Activated B cell treated with CpG ODN at 0.5 μM for 24 hours (primary cell): ENCODE data around the gene SNAPC1. TPM values are rescaled to one million over a fixed set of nuclear protein-coding genes. Genes with fewer than 3 reads are reported as not detected.
"Not testable (repeated sequence)": the region's sequence is repeated elsewhere in the genome, so short reads cannot be mapped to it uniquely, and the experiment has no call there.

Source experiments
- ATAC-seq: fragments of 200-7000 bp; cut with Tn5 transposase; one replicate; pipeline ENCODE4 v1.10.0; 2021; ENCODE audit warnings: low read depth, mild to moderate bottlenecking, moderate library complexity
- CTCF ChIA-PET: fragments of 350-600 bp; sonication (Branson Sonifier 250); formaldehyde crosslinking; loops from one replicate; lab custom pipeline; 2021; ENCODE audit warnings: antibody characterized with exemption; lab: Charles Lee
- POLR2A ChIA-PET: fragments of 350-600 bp; sonication (Branson Sonifier 250); formaldehyde crosslinking; loops from one replicate; lab custom pipeline; 2021; ENCODE audit warnings: antibody characterized with exemption; lab: Charles Lee
- DNase-seq: peaks from one replicate; pipeline ENCODE4 v3.0.0; 2022
- H3K27ac Mint-ChIP-seq: one replicate; pipeline ENCODE4 v1.8.0; 2020; ENCODE audit warnings: mixed read lengths
- H3K27me3 Mint-ChIP-seq: one replicate; pipeline ENCODE4 v1.8.0; 2021; ENCODE audit warnings: mixed read lengths
- H3K36me3 Mint-ChIP-seq: one replicate; pipeline ENCODE4 v1.8.0; 2021; ENCODE audit warnings: low read depth, mixed read lengths
- H3K4me1 Mint-ChIP-seq: one replicate; pipeline ENCODE4 v1.8.0; 2021; ENCODE audit warnings: mixed read lengths
- H3K4me3 Mint-ChIP-seq: one replicate; pipeline ENCODE4 v1.8.0; 2020; ENCODE audit warnings: mild to moderate bottlenecking, mixed read lengths
- H3K9me3 Mint-ChIP-seq: one replicate; pipeline ENCODE4 v1.8.0; 2020; ENCODE audit warnings: mixed read lengths
- intact Hi-C: fragments of 100-400 bp; cut with micrococcal nuclease; formaldehyde crosslinking; loops from one replicate; pipeline ENCODE4 v1.15.1; 2024
- total RNA-seq: library from RNA; stranded (reverse); gene quantifications from 2 replicates; pipeline ENCODE4 v1.2.3, GENCODE V29; 2022
- TF ChIP-seq, protein P1 (sequence below): fragments of 200-600 bp; IDR thresholded peaks from one replicate; pipeline ENCODE4 v1.8.0; 2022; ENCODE audit warnings: antibody characterized with exemption, mild to moderate bottlenecking

SNAPC1 gene
- total RNA-seq, 1 donor from 2014 or later: 5.2 TPM

DNA sequence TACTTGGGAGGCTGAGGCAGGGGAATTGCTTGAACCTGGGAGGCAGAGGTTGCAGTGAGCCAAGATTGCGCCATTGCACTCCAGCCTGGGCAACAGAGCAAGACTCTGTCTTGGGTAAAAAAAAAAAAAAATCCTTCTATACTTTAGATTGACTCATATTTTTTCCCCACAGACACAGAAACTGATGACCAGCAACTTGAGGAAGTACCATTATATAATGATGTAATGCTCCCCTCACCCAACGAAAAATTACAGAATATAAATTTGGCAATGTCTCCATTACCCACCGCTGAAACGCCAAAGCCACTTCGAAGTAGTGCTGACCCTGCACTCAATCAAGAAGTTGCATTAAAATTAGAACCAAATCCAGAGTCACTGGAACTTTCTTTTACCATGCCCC lies 24.3 kb upstream of the SNAPC1 start:
- peak overlapping the region; percentile 76 for H3K27ac Mint-ChIP-seq
- H3K36me3 Mint-ChIP-seq: peaks cover 80% of the 10 kb centered on the region
- H3K9me3 Mint-ChIP-seq: no peaks in the 10 kb centered on the region
- TF ChIP-seq, protein P1, sequence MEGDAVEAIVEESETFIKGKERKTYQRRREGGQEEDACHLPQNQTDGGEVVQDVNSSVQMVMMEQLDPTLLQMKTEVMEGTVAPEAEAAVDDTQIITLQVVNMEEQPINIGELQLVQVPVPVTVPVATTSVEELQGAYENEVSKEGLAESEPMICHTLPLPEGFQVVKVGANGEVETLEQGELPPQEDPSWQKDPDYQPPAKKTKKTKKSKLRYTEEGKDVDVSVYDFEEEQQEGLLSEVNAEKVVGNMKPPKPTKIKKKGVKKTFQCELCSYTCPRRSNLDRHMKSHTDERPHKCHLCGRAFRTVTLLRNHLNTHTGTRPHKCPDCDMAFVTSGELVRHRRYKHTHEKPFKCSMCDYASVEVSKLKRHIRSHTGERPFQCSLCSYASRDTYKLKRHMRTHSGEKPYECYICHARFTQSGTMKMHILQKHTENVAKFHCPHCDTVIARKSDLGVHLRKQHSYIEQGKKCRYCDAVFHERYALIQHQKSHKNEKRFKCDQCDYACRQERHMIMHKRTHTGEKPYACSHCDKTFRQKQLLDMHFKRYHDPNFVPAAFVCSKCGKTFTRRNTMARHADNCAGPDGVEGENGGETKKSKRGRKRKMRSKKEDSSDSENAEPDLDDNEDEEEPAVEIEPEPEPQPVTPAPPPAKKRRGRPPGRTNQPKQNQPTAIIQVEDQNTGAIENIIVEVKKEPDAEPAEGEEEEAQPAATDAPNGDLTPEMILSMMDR: no peak
- CTCF ChIA-PET: no interaction called here
- no peak overlapping the region for H3K4me3 Mint-ChIP-seq
- ATAC-seq (no peak), DNase-seq (no peak)
- POLR2A ChIA-PET: interaction anchor here (0.6 to 1.1 kb wide), 3 partner anchors 14 to 263 kb away, joined by 3 to 8 read pairs (median 3); no protein-coding TSS in a partner anchor
- no peaks in the 10 kb centered on the region for H3K27me3 Mint-ChIP-seq
- H3K4me1 Mint-ChIP-seq: peaks cover 12% of the 10 kb centered on the region
- intact Hi-C loops: loop anchor here (2.0 kb wide), 1 partner anchor 15 kb away; no protein-coding TSS in a partner anchor

DNA sequence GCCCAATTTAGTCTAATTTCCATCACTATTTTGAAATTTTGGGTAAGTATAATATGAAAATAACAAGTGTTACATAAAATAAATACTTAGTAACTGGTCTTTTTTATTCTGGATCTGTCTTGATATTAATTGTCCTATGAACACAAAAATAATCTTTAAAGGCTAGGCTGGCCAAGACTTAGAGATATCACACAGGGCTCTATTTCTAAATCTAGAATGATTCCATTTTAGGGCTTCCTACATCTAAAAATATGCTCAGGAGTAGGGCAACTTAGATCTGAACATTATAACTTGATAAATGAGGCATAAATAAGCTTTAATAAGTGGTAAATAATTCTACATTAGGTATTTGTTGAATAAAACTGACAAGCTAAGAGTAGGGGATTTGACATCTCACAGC lies 23.1 kb upstream of the SNAPC1 start:
- H3K4me3 Mint-ChIP-seq: no peak overlapping the region
- no peak for ATAC-seq
- TF ChIP-seq, protein P1: no peak
- no peak for DNase-seq
- H3K36me3 Mint-ChIP-seq: peaks cover 81% of the 10 kb centered on the region
- H3K27me3 Mint-ChIP-seq: no peaks in the 10 kb centered on the region
- intact Hi-C loops: loop anchor here (2.0 kb wide), 1 partner anchor 16 kb away; no protein-coding TSS in a partner anchor
- ChIA-PET CTCF (interaction anchor here (1.0 kb wide), 1 partner anchor 264 kb away, joined by 3 read pairs; no protein-coding TSS in a partner anchor), POLR2A (interaction anchor here (1.8 kb wide), 1 partner anchor 23 kb away, joined by 8 read pairs; the partner anchor contains the start of gene SNAPC1)
- H3K27ac Mint-ChIP-seq: no peak overlapping the region
- peaks cover 12% of the 10 kb centered on the region for H3K4me1 Mint-ChIP-seq
- H3K9me3 Mint-ChIP-seq: no peaks in the 10 kb centered on the region

DNA sequence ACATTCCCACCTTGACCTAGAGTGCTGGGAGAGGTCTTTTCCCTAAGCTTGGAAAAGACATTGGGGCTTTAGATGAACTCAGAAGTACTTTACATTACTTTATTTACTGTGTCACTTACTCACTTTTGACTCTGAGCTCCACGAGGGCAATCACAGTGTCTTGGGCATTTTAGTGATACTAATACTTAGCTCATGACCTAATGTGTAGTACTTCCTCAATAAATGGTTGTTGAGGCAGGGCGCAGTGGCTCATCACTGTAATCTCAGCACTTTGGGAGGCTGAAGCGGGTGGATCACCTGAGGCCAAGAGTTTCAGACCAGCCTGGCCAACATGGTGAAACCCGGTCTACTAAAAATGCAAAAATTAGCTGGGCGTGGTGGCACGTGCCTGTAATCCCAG lies 19.8 kb upstream of the SNAPC1 start:
- ATAC-seq (no peak), DNase-seq (no peak)
- no peaks in the 10 kb centered on the region for H3K9me3 Mint-ChIP-seq
- H3K27ac Mint-ChIP-seq: no peak overlapping the region
- H3K4me1 Mint-ChIP-seq: peaks cover 9% of the 10 kb centered on the region
- H3K4me3 Mint-ChIP-seq: no peak overlapping the region
- CTCF ChIA-PET: interaction anchor here (0.6 to 2.1 kb wide), 4 partner anchors 13 to 272 kb away, joined by 3 to 6 read pairs (median 4); no protein-coding TSS in a partner anchor
- peaks cover 76% of the 10 kb centered on the region for H3K36me3 Mint-ChIP-seq
- H3K27me3 Mint-ChIP-seq: no peaks in the 10 kb centered on the region
- POLR2A ChIA-PET: interaction anchor here (0.7 to 1.5 kb wide), 2 partner anchors 46 to 47 kb away, joined by 3 to 4 read pairs; partner anchors contain the start of gene HIF1A
- TF ChIP-seq, protein P1: no peak
- intact Hi-C loops: no loop called here

DNA sequence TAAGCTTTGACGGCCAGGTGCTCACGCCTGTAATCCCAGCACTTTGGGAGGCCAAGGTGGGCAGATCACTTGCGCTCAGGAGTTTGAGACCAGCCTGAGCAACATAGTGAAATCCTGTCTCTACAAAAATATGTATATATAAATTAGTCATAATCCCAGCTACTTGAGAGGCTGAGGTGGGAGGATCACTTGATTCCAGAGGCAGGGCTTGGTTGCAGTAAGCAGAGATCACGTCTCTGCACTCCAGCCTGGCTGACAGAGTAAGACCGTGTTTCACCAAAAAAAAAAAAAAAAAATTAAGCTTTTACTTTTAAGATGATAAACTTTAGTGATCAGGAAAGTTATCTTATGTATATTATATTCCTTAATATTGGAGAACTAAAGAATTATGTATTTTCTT lies 18.0 kb upstream of the SNAPC1 start:
- ATAC-seq (no peak), DNase-seq (no peak)
- Mint-ChIP-seq H3K4me1 (peaks cover 7% of the 10 kb centered on the region), H3K27me3 (no peaks in the 10 kb centered on the region), H3K4me3 (no peak overlapping the region), H3K27ac (no peak overlapping the region), H3K9me3 (no peaks in the 10 kb centered on the region), H3K36me3 (peaks cover 72% of the 10 kb centered on the region)
- TF ChIP-seq, protein P1: no peak
- intact Hi-C loops: no loop called here
- ChIA-PET CTCF (interaction anchor here (1.4 kb wide), 1 partner anchor 93 kb away, joined by 3 read pairs; no protein-coding TSS in a partner anchor), POLR2A (interaction anchor here (0.5 to 0.7 kb wide), 4 partner anchors 18 to 254 kb away, joined by 3 to 14 read pairs (median 6); no protein-coding TSS in a partner anchor)

DNA sequence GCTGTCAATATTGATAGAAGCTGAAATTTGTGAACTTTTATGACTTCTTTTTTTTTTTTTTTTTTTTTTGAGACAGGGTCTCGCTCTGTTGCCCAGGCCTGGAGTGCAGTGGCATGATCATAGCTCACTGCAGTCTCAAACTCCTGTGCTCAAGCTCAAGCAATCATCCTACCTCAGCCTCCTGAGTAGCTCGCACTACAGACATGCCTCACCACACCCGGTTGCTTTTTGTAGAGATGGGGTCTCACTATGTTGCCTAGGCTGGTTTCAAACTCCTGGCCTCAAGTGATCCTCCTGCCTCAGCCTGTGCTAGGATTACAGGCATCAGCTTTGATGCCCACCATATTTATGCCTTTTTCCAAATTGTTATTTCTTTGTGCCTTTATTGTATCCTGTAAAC lies 15.9 kb upstream of the SNAPC1 start:
- peaks cover 20% of the 10 kb centered on the region for H3K4me1 Mint-ChIP-seq
- H3K4me3 Mint-ChIP-seq, DNase-seq, H3K27me3 Mint-ChIP-seq, ATAC-seq, intact Hi-C loops, H3K27ac Mint-ChIP-seq, H3K9me3 Mint-ChIP-seq: not testable (repeated sequence)
- ChIA-PET CTCF (interaction anchor here (1.0 kb wide), 1 partner anchor 11 kb away, joined by 3 read pairs; no protein-coding TSS in a partner anchor), POLR2A (interaction anchor here (0.7 to 2.1 kb wide), 5 partner anchors 12 to 270 kb away, joined by 3 to 10 read pairs (median 4); partner anchors contain the start of gene SNAPC1)
- peaks cover 63% of the 10 kb centered on the region for H3K36me3 Mint-ChIP-seq
